Measurements from ENCODE around the gene ADGRF3.

DNA sequence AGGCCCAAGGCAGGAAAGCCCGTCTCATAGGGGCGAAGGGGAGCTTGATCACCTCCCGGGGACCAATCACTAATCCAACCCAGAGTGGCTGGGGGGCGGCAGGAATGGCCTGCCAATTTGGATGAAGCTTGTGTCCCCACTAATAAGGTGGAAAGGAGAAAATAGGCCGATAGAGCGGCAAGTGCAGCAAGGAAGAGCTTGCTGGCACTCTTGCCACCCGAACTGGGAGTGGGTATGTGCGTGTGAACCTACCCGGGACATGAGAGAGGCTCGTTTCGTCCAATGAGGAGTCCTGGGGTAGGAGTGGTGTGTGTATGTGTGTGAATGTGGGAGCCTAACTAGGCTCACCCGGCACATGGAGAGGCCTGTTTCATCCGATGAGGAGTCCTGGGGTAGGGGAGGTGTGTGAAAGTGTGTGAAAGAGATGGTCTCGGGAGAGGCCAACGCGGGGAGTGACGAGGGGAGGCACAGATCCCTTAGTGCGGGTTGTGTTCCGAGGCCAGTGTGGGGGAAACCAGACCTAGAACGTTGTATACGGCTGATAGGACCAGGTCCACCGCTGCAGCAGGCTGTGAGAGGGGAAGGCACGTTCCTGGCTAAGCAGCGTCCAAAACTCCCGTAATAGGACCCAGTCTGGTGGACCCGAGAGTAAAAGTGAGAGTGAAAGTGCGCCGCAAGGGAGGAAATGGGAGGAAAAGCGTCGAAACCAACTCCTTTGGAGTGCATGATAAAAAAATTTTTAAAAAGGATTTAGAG, 47.8 kb downstream of the ADGRF3 start:
- TF ChIP-seq, protein P1, sequence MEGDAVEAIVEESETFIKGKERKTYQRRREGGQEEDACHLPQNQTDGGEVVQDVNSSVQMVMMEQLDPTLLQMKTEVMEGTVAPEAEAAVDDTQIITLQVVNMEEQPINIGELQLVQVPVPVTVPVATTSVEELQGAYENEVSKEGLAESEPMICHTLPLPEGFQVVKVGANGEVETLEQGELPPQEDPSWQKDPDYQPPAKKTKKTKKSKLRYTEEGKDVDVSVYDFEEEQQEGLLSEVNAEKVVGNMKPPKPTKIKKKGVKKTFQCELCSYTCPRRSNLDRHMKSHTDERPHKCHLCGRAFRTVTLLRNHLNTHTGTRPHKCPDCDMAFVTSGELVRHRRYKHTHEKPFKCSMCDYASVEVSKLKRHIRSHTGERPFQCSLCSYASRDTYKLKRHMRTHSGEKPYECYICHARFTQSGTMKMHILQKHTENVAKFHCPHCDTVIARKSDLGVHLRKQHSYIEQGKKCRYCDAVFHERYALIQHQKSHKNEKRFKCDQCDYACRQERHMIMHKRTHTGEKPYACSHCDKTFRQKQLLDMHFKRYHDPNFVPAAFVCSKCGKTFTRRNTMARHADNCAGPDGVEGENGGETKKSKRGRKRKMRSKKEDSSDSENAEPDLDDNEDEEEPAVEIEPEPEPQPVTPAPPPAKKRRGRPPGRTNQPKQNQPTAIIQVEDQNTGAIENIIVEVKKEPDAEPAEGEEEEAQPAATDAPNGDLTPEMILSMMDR (CRISPR knock-in tag; IDR thresholded peaks at IDR 0.05), result no peak
- TF ChIP-seq EZH2 (conservative IDR thresholded peaks at IDR 0.05; ENCODE audit: low read depth, low read length) (no peak), RORA (CRISPR knock-in tag; IDR thresholded peaks at IDR 0.05) (no peak), ATF3 (CRISPR knock-in tag; IDR thresholded peaks at IDR 0.05) (no peak), ZBTB42 (CRISPR knock-in tag; IDR thresholded peaks at IDR 0.05) (no peak), ZNF350 (CRISPR knock-in tag; IDR thresholded peaks at IDR 0.05; ENCODE audit: borderline replicate concordance, low read depth) (no peak), CBX1 (IDR thresholded peaks at IDR 0.05; ENCODE audit: low read depth) (no peak)
